PC-9 (cell line): ENCODE data around the gene RING1. TPM values are rescaled to one million over a fixed set of nuclear protein-coding genes. Genes with fewer than 3 reads are reported as not detected.

Experiments used
- BruUV-seq: library from RNA; stranded (reverse); fragments of 400-500 nt; replicated peaks from 2 replicates; lab custom pipeline; 2021; lab: Mats Ljungman, UMichigan
- CTCF ChIA-PET: fragments of 300-600 bp; sonication (Branson Sonifier 250); formaldehyde crosslinking; loops from one replicate; lab custom pipeline; 2022; ENCODE audit warnings: antibody characterized with exemption; lab: Charles Lee
- POLR2A ChIA-PET: fragments of 300-600 bp; sonication (Branson Sonifier 250); formaldehyde crosslinking; loops from one replicate; lab custom pipeline; 2022; ENCODE audit warnings: antibody characterized with exemption; ENCODE audit not compliant: unreplicated experiment; lab: Charles Lee
- DNase-seq, 2 experiments: peaks; one replicate each; pipeline versions ENCODE4 v3.0.0 to v3.0.0-alpha.2; 2015 to 2022; ENCODE audit warnings: mixed read lengths in 1 of 2
- H2AFZ ChIP-seq: fragments of 200-600 bp; sonication (generic); 2 replicates; pipeline ENCODE4 v1.8.1; 2017; ENCODE audit warnings: antibody characterized with exemption
- H3F3A ChIP-seq: fragments of 200-600 bp; sonication (generic); 2 replicates; pipeline ENCODE4 v1.8.1; 2017; ENCODE audit warnings: antibody characterized with exemption, mild to moderate bottlenecking, low read depth; ENCODE audit not compliant: insufficient read depth
- H3K27ac ChIP-seq: fragments of 200-600 bp; sonication (generic); 2 replicates; pipeline ENCODE4 v1.6.1; 2016; ENCODE audit warnings: mixed run types
- H3K27me3 ChIP-seq: fragments of 200-600 bp; sonication (generic); 2 replicates; pipeline ENCODE4 v1.6.1; 2016; ENCODE audit warnings: low read depth, mixed run types; ENCODE audit not compliant: insufficient read depth
- H3K36me3 ChIP-seq: fragments of 200-600 bp; sonication (generic); 2 replicates; pipeline ENCODE4 v1.6.1; 2016; ENCODE audit warnings: low read depth, mixed run types
- H3K4me1 ChIP-seq: fragments of 200-600 bp; sonication (generic); replicated peaks from 2 replicates; pipeline ENCODE4 v1.6.1; 2016; ENCODE audit warnings: mixed run types; ENCODE audit not compliant: insufficient read depth
- H3K4me2 ChIP-seq: fragments of 200-600 bp; sonication (generic); 2 replicates; pipeline ENCODE4 v1.6.1; 2017; ENCODE audit warnings: mixed run types
- H3K4me3 ChIP-seq: fragments of 200-600 bp; sonication (generic); 2 replicates; pipeline ENCODE4 v1.6.1; 2016; ENCODE audit warnings: mixed run types
- H3K79me2 ChIP-seq: fragments of 200-600 bp; sonication (generic); 2 replicates; pipeline ENCODE4 v1.6.1; 2017; ENCODE audit warnings: low read depth, mixed run types
- H3K9me2 ChIP-seq: fragments of 200-600 bp; sonication (generic); 2 replicates; pipeline ENCODE4 v1.8.1; 2017; ENCODE audit warnings: mild to moderate bottlenecking; ENCODE audit not compliant: insufficient read depth
- H3K9me3 ChIP-seq: fragments of 200-600 bp; sonication (generic); 2 replicates; pipeline ENCODE4 v1.8.1; 2016; ENCODE audit warnings: low read depth; ENCODE audit not compliant: insufficient read depth
- H4K20me1 ChIP-seq: fragments of 200-600 bp; sonication (generic); 2 replicates; pipeline ENCODE4 v1.8.1; 2017; ENCODE audit not compliant: insufficient read depth
- EZH2 ChIP-seq: fragments of 200-600 bp; sonication (generic); IDR thresholded peaks from 2 replicates; pipeline ENCODE4 v1.8.0; 2017; ENCODE audit warnings: antibody characterized with exemption, low read depth
- intact Hi-C: fragments of 100-400 bp; cut with micrococcal nuclease; formaldehyde crosslinking; loops from one replicate; pipeline ENCODE4 v1.10.0; 2022; ENCODE audit not compliant: unreplicated experiment
- microRNA-seq: library from miRNA; unstranded; fragments of <30 nt; microRNA quantifications from one replicate; pipeline ENCODE4 v1.2.0, GENCODE V29; 2021; ENCODE audit warnings: borderline number of aligned reads, borderline replicate concordance
- total RNA-seq: library from RNA; stranded (reverse); gene quantifications from 2 replicates; pipeline ENCODE4 v1.2.3, GENCODE V29; 2021
- TF ChIP-seq, protein P1 (sequence below): fragments of 200-600 bp; sonication (generic); conservative IDR thresholded peaks from 2 replicates; pipeline ENCODE4 v1.6.1; 2017; ENCODE audit warnings: mixed run types, antibody characterized with exemption, mild to moderate bottlenecking, moderate library complexity

Gene RING1
- total RNA-seq, 1 experiment from 2014 or later = 18.9 TPM

DNA sequence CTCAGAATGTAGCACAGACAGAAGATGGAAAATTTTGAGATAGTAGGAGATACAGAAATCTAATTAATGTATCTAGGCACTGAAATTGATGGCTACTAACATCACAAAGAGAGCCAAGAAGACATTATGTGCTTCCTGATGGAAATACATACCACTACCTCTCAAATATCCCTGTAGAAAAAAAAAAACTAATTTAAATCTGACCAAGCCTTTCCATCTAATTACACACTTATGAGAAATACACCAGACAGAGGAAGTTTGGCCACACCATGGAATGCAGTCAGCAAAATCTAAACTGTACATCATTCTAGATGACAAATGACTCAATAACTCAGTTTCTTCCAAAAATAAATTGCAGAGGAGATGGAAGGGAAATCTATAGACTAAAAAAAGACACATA, 44.5 kb downstream of the RING1 start:
- no TSS peak for BruUV-seq
- CTCF ChIA-PET = no interaction called here

DNA sequence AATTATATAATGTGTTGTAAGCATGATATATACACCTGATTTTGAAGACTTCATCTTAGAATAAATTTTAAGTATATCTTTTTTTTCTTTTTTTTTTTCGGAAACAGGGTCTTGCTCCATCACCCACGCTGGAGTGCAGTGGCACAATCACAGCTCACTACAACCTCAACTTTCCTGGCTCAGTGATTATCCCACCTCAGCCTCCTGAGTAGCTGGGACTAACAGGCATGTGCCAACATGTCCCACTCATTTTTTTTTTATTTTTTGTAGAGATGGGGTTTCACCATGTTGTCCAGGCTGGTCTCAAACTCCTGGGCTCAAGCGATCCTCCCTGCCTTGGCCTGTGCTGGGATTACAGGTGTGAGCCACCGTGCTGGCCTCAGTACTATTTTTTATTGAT, 46.3 kb downstream of the RING1 start:
- no peaks in the 10 kb centered on the region for H3K9me2 ChIP-seq
- TF ChIP-seq EZH2 = no peak
- TF ChIP-seq, protein P1, sequence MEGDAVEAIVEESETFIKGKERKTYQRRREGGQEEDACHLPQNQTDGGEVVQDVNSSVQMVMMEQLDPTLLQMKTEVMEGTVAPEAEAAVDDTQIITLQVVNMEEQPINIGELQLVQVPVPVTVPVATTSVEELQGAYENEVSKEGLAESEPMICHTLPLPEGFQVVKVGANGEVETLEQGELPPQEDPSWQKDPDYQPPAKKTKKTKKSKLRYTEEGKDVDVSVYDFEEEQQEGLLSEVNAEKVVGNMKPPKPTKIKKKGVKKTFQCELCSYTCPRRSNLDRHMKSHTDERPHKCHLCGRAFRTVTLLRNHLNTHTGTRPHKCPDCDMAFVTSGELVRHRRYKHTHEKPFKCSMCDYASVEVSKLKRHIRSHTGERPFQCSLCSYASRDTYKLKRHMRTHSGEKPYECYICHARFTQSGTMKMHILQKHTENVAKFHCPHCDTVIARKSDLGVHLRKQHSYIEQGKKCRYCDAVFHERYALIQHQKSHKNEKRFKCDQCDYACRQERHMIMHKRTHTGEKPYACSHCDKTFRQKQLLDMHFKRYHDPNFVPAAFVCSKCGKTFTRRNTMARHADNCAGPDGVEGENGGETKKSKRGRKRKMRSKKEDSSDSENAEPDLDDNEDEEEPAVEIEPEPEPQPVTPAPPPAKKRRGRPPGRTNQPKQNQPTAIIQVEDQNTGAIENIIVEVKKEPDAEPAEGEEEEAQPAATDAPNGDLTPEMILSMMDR = no peak
- CTCF ChIA-PET = no interaction called here
- no peak overlapping the region for H3K27ac ChIP-seq
- H3K9me3 ChIP-seq = 0 out of 2 replicates have a peak, but pooled peaks cover 5% of the 10 kb centered on the region
- peaks cover 23% of the 10 kb centered on the region; the same call in 1 of the 2 replicates for H3K36me3 ChIP-seq
- no peaks in the 10 kb centered on the region for H3K27me3 ChIP-seq
- no peak overlapping the region for H2AFZ ChIP-seq
- no peak overlapping the region for H3K4me3 ChIP-seq
- peaks cover 33% of the 10 kb centered on the region for H3K4me1 ChIP-seq
- no peaks in the 10 kb centered on the region for H4K20me1 ChIP-seq
- POLR2A ChIA-PET = no interaction called here
- BruUV-seq = no TSS peak
- H3F3A ChIP-seq = peaks cover 40% of the 10 kb centered on the region
- DNase-seq = no peak
- H3K4me2 ChIP-seq = no peak overlapping the region
- intact Hi-C loops = no loop called here
- H3K79me2 ChIP-seq = no peaks in the 10 kb centered on the region

More for the DNA sequence above, 44.5 kb downstream of the RING1 start:
- H3K4me1 ChIP-seq = peaks cover 28% of the 10 kb centered on the region
- H4K20me1 ChIP-seq = no peaks in the 10 kb centered on the region
- no peak overlapping the region for H2AFZ ChIP-seq
- intact Hi-C loops = no loop called here
- H3K27me3 ChIP-seq = no peaks in the 10 kb centered on the region
- H3K27ac ChIP-seq = no peak overlapping the region
- H3F3A ChIP-seq = peaks cover 34% of the 10 kb centered on the region
- POLR2A ChIA-PET = no interaction called here
- H3K4me3 ChIP-seq = no peak overlapping the region
- no peak for DNase-seq
- no peak overlapping the region for H3K4me2 ChIP-seq
- H3K36me3 ChIP-seq = peaks cover 20% of the 10 kb centered on the region; the same call in 1 of the 2 replicates
- no peaks in the 10 kb centered on the region for H3K9me2 ChIP-seq
- H3K79me2 ChIP-seq = no peaks in the 10 kb centered on the region
- TF ChIP-seq, protein P1 = no peak
- TF ChIP-seq EZH2 = no peak
- H3K9me3 ChIP-seq = 0 out of 2 replicates have a peak, but pooled peaks cover 5% of the 10 kb centered on the region

DNA sequence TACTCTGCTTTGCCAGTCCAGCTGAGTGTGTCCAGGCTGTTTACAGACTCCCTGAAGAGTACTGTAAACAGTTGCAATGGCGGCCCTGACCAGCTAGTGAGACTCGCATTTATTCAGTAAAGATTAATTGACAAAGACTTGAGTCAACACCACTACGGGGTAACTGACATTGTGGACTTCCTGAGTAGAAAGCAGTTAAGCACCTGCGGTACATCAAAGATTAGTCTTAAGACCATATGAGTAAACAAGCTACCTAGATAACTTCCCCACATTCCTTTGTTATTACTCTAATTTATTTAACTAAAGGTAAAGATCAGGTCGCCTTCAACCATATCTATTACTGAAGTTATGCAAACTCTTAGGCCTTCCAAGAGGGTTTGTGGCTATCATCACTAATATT, 50.7 kb downstream of the RING1 start:
- Histone ChIP-seq H3K27ac (peak overlapping the region; percentile 37; the same call in 1 of the 2 replicates), H3K4me1 (peaks cover 32% of the 10 kb centered on the region), H3K4me3 (no peak overlapping the region), H3K36me3 (peaks cover 11% of the 10 kb centered on the region; the same call in 1 of the 2 replicates), H3K9me2 (no peaks in the 10 kb centered on the region), H3K9me3 (0 out of 2 replicates have a peak, but pooled peaks cover 5% of the 10 kb centered on the region), H3F3A (peaks cover 37% of the 10 kb centered on the region), H3K4me2 (0 out of 2 replicates have a peak overlapping the region, but pooled peaks have one; percentile 1), H3K27me3 (no peaks in the 10 kb centered on the region), H3K79me2 (no peaks in the 10 kb centered on the region; the same call in 1 of the 2 replicates), H4K20me1 (no peaks in the 10 kb centered on the region), H2AFZ (no peak overlapping the region)
- no TSS peak for BruUV-seq
- intact Hi-C loops = no loop called here
- ChIA-PET CTCF (no interaction called here), POLR2A (no interaction called here)
- TF ChIP-seq, protein P1 = no peak
- TF ChIP-seq EZH2 = no peak
- peak in 1 of 2 experiments; percentile 96 for DNase-seq

Small RNA genes within 50 kb of the gene (microRNA-seq; reads per million reads assigned to microRNA genes)
- gene MIR219A1 = 10.1 reads per million, percentile 17 among the genes with 10 or more reads in this experiment

Other genes with a start within 250 kb of the RING1 start
- 130 and 157 TPM in 2 replicates for gene BRD2, start 239.9 kb upstream of the RING1 start, total RNA-seq
- not detected in 2 replicates for gene HLA-DOA, start 198.9 kb upstream of the RING1 start, total RNA-seq
- gene HLA-DPA1, start 134.9 kb upstream of the RING1 start, total RNA-seq = not detected in 2 replicates
- gene HLA-DPB1, start 132.5 kb upstream of the RING1 start, total RNA-seq = not detected in 2 replicates
- gene COL11A2, start 16.0 kb upstream of the RING1 start, total RNA-seq = 2.2 and 3.4 TPM in 2 replicates
- gene RXRB, start 7.8 kb upstream of the RING1 start, total RNA-seq = 49.8 and 51.5 TPM in 2 replicates
- 96.4 and 110 TPM in 2 replicates for gene SLC39A7, start 7.6 kb upstream of the RING1 start, total RNA-seq
- gene HSD17B8, start 3.8 kb upstream of the RING1 start, total RNA-seq = 16.4 and 25.4 TPM in 2 replicates
- gene VPS52, start 63.4 kb downstream of the RING1 start, total RNA-seq = 46.2 and 48.3 TPM in 2 replicates
- 2,057 and 2,442 TPM in 2 replicates for gene RPS18, start 63.6 kb downstream of the RING1 start, total RNA-seq
- 10.3 and 12.8 TPM in 2 replicates for gene B3GALT4, start 68.6 kb downstream of the RING1 start, total RNA-seq
- 52.4 and 59.6 TPM in 2 replicates for gene WDR46, start 80.7 kb downstream of the RING1 start, total RNA-seq
- 51.5 and 57.2 TPM in 2 replicates for gene PFDN6, start 81.1 kb downstream of the RING1 start, total RNA-seq
- gene RGL2, start 90.4 kb downstream of the RING1 start, total RNA-seq = 99.3 and 102 TPM in 2 replicates
- 156 and 194 TPM in 2 replicates for gene TAPBP, start 105.6 kb downstream of the RING1 start, total RNA-seq
- 16.5 and 20.8 TPM in 2 replicates for gene ZBTB22, start 109.2 kb downstream of the RING1 start, total RNA-seq
- gene DAXX, start 114.5 kb downstream of the RING1 start, total RNA-seq = 60.1 and 61.6 TPM in 2 replicates
- gene KIFC1, start 183.3 kb downstream of the RING1 start, total RNA-seq = 82.9 and 91.4 TPM in 2 replicates
- 47.6 and 52.0 TPM in 2 replicates for gene PHF1, start 202.5 kb downstream of the RING1 start, total RNA-seq
- gene CUTA, start 209.6 kb downstream of the RING1 start, total RNA-seq = 213 and 220 TPM in 2 replicates
- gene SYNGAP1, start 211.6 kb downstream of the RING1 start, total RNA-seq = 13.6 and 17.7 TPM in 2 replicates
- gene ZBTB9, start 246.1 kb downstream of the RING1 start, total RNA-seq = 7.9 and 8.4 TPM in 2 replicates